Loucy (cell line): Measurements from ENCODE around the gene FOXP4.

Experiments
- CTCF ChIP-seq: fragments of 200-600 bp; sonication (generic); conservative IDR thresholded peaks from 2 replicates; pipeline ENCODE4 v1.5.1; 2014; ENCODE audit warnings: mild to moderate bottlenecking, antibody characterized with exemption, low read length
- EZH2phosphoT487 ChIP-seq: fragments of 200-600 bp; IDR thresholded peaks from 2 replicates; pipeline ENCODE4 v1.6.1; 2018; ENCODE audit warnings: antibody characterized with exemption, mild to moderate bottlenecking, moderate library complexity, borderline replicate concordance

DNA sequence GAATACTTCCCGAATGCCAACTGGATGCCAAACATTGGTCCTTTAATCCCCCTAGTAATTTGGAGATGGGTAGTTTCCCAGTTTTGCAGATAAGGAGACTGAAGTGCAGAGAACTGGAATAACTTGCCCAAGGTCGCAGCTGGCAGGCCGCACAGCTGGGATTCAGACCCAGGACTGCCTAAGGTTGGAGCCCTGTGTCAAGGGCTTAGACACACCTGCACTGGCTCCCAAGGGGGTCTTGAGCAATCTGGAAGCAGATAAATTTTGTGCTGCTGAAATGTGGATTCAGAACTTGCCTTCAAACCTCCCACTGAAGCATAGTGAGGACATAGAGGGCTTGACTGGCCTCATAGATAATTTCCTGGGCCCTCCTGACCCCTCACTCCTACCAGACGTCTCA lies 30.5 kb downstream of the FOXP4 start:
- TF ChIP-seq CTCF (no peak), EZH2phosphoT487 (no peak)
